Sigmoid colon (tissue), 7 donors: ENCODE results near the gene NFE2L1. TPM values are rescaled to one million over a fixed set of nuclear protein-coding genes. Genes with fewer than 3 reads are reported as not detected.
"Not testable (repeated sequence)": the region's sequence is repeated elsewhere in the genome, so short reads cannot be mapped to it uniquely, and the experiment has no call there.

Experiments
- DNase-seq: peaks from one replicate; pipeline ENCODE4 v3.0.0-alpha.2; 2019
- H3K27ac ChIP-seq, 4 donors: fragments of 200-600 bp; sonication (generic); one replicate each; pipeline ENCODE4 v1.5.1; 2016 to 2019; ENCODE audit warnings: mild to moderate bottlenecking in 1 of 4
- H3K27me3 ChIP-seq, 3 donors: fragments of 200-600 bp; sonication (generic); one replicate each; pipeline ENCODE4 v1.5.1; 2019; ENCODE audit warnings: mild to moderate bottlenecking in 1 of 3
- H3K36me3 ChIP-seq, 4 donors: fragments of 200-600 bp; sonication (generic); one replicate each; pipeline ENCODE4 v1.5.1; 2016 to 2019
- H3K4me1 ChIP-seq, 4 donors: fragments of 200-600 bp; sonication (generic); one replicate each; pipeline ENCODE4 v1.5.1; 2017 to 2019
- H3K4me3 ChIP-seq, 4 donors: fragments of 200-600 bp; sonication (generic); one replicate each; pipeline ENCODE4 v1.5.1; 2017 to 2019; ENCODE audit warnings: mild to moderate bottlenecking in 2 of 4, moderate library complexity in 1 of 4
- H3K9me3 ChIP-seq, 4 donors: fragments of 200-600 bp in 3 of 4; sonication (generic) in 3 of 4; one replicate each; pipeline versions ENCODE4 v1.5.1 to v1.6.1; 2013 to 2019
- EP300 ChIP-seq, 4 donors: sonication (generic); formaldehyde crosslinking; IDR thresholded peaks; one replicate each; pipeline ENCODE4 v1.6.1; 2017; ENCODE audit warnings: antibody characterized with exemption in 4 of 4
- POLR2A ChIP-seq, 2 donors: fragments of 450-650 bp; IDR thresholded peaks; one replicate each; pipeline ENCODE4 v1.6.1; 2016; ENCODE audit warnings: antibody characterized with exemption in 2 of 2, mild to moderate bottlenecking in 2 of 2, moderate library complexity in 2 of 2
- POLR2AphosphoS5 ChIP-seq, 4 donors: sonication (generic); formaldehyde crosslinking; IDR thresholded peaks; one replicate each; pipeline ENCODE4 v1.6.1; 2017; ENCODE audit warnings: antibody characterized with exemption in 4 of 4
- WGBS, 2 donors: extraction: QIAGEN DNeasy Blood & Tissue Kit; methylation state at CpG; one replicate each; pipeline ENCODE4 v1.1.7; 2013; 5-methylcytosine and 5-hydroxymethylcytosine counted together
- intact Hi-C: fragments of 100-400 bp; cut with DNase I; formaldehyde crosslinking; loops from one replicate; pipeline ENCODE4 v1.15.1; 2023
- polyA plus RNA-seq, 3 donors: library from polyadenylated mRNA; stranded (reverse); fragments of 200-250 nt; gene quantifications; one replicate each; pipeline ENCODE4 v1.2.3, GENCODE V29; 2013
- total RNA-seq, 4 donors: library from RNA; depleted of rRNA; stranded (reverse); fragments of >200 nt; gene quantifications; one replicate each; pipeline ENCODE4 v1.1.0, GENCODE V29; 2016
- TF ChIP-seq, protein P1 (sequence below), 4 experiments: fragments of 450-650 bp in 3 of 4; fragments of 200-600 bp in 1 of 4; IDR thresholded peaks; one replicate each; pipeline ENCODE4 v1.5.1; 2016 to 2019; ENCODE audit warnings: antibody characterized with exemption in 4 of 4, mild to moderate bottlenecking in 3 of 4, moderate library complexity in 2 of 4
- donor health status: healthy with polysubstance abuse.
- donor health status: Bipolar disorder and iron deficiency.
- donor health status: healthy.

The NFE2L1 gene
- total and polyA plus RNA-seq, 7 donors, result 44.4 to 174 (median 134) TPM

DNA sequence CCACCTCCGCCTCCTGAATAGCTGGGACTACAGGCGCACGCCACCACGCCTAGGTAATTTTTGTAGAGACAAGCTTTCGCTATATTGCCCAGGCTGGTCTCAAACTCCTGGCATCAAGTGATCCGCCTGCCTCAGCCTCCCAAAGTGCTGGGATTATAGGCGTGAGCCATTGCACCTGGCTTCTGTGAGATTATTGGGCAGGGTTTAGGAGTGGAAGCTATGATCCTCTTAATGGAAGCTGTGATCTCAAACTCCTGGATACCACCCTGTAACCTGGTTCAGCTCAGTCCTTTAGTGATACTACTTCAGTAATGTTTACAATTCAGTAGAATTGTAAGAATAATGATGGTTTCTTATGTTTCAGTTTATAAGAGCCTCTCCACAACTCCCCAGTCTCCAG lies 14.1 kb downstream of the NFE2L1 start:
- intact Hi-C loops, result no loop called here

GRCh38 chr17:48064638-48065037 lies 16.5 kb downstream of the NFE2L1 start:
- intact Hi-C loops, result no loop called here
- Histone ChIP-seq H3K9me3 (no peaks in the 10 kb centered on the region), H3K4me3 (no peak overlapping the region), H3K4me1 (peaks cover 0 to 4% (median 0%) of the 10 kb centered on the region in 4 donors), H3K27ac (peak overlapping the region in 2 of 4 donors; percentile 1 to 14), H3K27me3 (no peaks in the 10 kb centered on the region), H3K36me3 (peaks cover 17 to 76% (median 40%) of the 10 kb centered on the region in 4 donors)
- peak; percentile 11 for DNase-seq
- TF ChIP-seq POLR2A (IDR thresholded peaks at IDR 0.05) (no peak), POLR2AphosphoS5 (IDR thresholded peaks at IDR 0.05) (no peak), EP300 (IDR thresholded peaks at IDR 0.05) (no peak)
- TF ChIP-seq, protein P1, sequence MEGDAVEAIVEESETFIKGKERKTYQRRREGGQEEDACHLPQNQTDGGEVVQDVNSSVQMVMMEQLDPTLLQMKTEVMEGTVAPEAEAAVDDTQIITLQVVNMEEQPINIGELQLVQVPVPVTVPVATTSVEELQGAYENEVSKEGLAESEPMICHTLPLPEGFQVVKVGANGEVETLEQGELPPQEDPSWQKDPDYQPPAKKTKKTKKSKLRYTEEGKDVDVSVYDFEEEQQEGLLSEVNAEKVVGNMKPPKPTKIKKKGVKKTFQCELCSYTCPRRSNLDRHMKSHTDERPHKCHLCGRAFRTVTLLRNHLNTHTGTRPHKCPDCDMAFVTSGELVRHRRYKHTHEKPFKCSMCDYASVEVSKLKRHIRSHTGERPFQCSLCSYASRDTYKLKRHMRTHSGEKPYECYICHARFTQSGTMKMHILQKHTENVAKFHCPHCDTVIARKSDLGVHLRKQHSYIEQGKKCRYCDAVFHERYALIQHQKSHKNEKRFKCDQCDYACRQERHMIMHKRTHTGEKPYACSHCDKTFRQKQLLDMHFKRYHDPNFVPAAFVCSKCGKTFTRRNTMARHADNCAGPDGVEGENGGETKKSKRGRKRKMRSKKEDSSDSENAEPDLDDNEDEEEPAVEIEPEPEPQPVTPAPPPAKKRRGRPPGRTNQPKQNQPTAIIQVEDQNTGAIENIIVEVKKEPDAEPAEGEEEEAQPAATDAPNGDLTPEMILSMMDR (IDR thresholded peaks at IDR 0.05), result no peak
- 71 to 82% methylated on average over 3 of the region's 3 CpGs for WGBS, 2 donors

More for the DNA sequence above, 14.1 kb downstream of the NFE2L1 start:
- TF ChIP-seq POLR2AphosphoS5 (IDR thresholded peaks at IDR 0.05) (no peak), POLR2A (IDR thresholded peaks at IDR 0.05) (no peak), EP300 (IDR thresholded peaks at IDR 0.05) (no peak)
- TF ChIP-seq, protein P1 (IDR thresholded peaks at IDR 0.05), result no peak
- DNase-seq, result no peak
- no peak overlapping the region for H3K4me3 ChIP-seq
- peak overlapping the region in 3 of 4 donors; percentile 8 to 64 (median 33) for H3K27ac ChIP-seq
- no peaks in the 10 kb centered on the region for H3K27me3 ChIP-seq
- peaks cover 0 to 4% (median 0%) of the 10 kb centered on the region in 4 donors for H3K4me1 ChIP-seq
- 94 to 96% methylated on average over 7 of the region's 7 CpGs for WGBS, 2 donors
- peaks cover 27 to 85% (median 57%) of the 10 kb centered on the region in 4 donors for H3K36me3 ChIP-seq
- no peaks in the 10 kb centered on the region for H3K9me3 ChIP-seq

DNA sequence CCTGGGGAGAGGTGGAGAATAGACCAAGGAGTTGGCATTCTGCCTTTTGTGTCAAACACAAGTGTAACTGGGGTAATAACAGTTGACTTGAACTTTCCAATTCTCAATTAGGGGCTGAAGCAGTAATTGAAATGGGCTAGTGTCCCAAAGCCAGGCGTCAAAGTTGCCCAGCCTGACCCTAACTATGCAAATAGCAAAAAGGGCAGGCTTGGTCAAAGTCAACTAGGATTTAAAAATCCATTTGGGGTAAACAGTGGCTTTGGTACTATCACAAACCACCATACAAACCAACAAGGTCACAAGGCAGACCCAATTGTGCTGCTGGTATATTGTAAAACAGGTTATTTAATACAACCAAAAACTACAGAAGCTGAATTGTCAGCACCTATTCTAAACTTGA lies 18.0 kb downstream of the NFE2L1 start:
- intact Hi-C loops, result no loop called here
- Histone ChIP-seq H3K9me3 (no peaks in the 10 kb centered on the region), H3K4me3 (no peak overlapping the region), H3K27ac (no peak overlapping the region), H3K4me1 (no peaks in the 10 kb centered on the region), H3K27me3 (no peaks in the 10 kb centered on the region), H3K36me3 (peaks cover 7 to 74% (median 34%) of the 10 kb centered on the region in 4 donors)
- WGBS, 2 donors, result 53 to 83% methylated on average over 1 of the region's 1 CpG
- TF ChIP-seq, protein P1 (IDR thresholded peaks at IDR 0.05), result no peak
- TF ChIP-seq POLR2AphosphoS5 (IDR thresholded peaks at IDR 0.05) (no peak), EP300 (IDR thresholded peaks at IDR 0.05) (no peak), POLR2A (IDR thresholded peaks at IDR 0.05) (no peak)
- no peak for DNase-seq

DNA sequence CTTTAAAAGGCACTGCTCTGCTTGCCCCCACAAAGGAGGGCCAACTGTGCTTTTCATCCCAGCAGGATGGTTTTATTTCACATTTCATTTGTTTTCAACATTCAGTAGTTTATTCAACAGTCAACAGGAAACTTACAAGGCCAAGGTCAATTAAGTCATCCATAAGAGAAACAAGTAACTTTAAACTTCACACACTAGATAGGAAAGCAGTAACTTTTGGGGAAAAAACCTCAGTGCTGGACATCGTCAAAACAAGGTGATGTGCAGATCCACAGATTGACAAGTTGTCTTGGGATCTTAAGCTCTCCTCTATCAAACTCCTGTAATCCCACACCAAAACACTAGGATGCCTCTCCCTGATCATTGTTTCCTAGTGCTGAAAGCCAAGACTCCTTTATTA lies 18.5 kb downstream of the NFE2L1 start:
- TF ChIP-seq, protein P1 (IDR thresholded peaks at IDR 0.05), result no peak
- Histone ChIP-seq H3K27ac (no peak overlapping the region), H3K9me3 (no peaks in the 10 kb centered on the region), H3K4me1 (no peaks in the 10 kb centered on the region), H3K36me3 (peaks cover 7 to 74% (median 33%) of the 10 kb centered on the region in 4 donors), H3K27me3 (no peaks in the 10 kb centered on the region), H3K4me3 (no peak overlapping the region)
- no peak for DNase-seq
- WGBS, 2 donors, result 81 to 95% methylated on average over 1 of the region's 1 CpG
- intact Hi-C loops, result no loop called here

DNA sequence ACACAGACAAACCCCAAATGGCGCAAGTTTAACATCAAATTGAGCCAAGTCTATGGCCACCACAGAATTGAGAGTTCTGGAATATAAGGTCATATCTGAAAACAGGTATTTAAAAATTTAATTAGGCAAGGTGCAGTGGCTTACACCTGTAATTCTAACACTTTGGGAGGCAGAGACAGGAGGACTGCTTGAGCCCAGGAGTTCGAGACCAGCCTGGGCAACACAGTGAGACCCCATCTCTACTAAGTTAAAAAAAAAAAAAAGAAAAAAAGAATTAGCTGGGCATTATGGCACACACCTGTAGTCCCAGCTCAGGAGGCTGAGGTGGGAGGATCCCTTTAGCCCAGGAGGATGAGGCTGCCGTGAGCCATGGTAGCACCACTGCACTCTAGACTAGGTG lies 19.1 kb downstream of the NFE2L1 start:
- WGBS, 2 donors, result 96 to 99% methylated on average over 3 of the region's 3 CpGs

DNA sequence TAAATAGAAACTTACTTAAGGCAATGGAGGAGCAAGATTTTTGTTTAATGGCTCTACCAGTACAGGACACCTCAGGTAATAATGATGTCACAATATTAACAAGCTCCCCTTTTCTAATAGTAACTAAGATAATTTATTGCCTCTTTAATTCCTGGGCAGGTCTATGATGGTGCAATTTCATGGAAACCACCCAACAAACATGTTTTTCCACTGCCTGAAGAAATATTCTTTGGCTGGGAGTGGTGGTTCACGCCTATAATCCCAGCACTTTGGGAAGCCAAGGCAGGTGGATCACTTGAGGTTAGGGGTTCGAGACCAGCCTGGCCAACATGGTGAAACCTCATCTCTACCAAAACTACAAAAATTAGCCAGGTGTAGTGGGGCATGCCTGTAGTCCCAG lies 19.6 kb downstream of the NFE2L1 start:
- H3K36me3 ChIP-seq, result peaks cover 4 to 74% (median 24%) of the 10 kb centered on the region in 4 donors
- not testable (repeated sequence) for H3K4me1 ChIP-seq, H3K27ac ChIP-seq

More for the DNA sequence above, 19.1 kb downstream of the NFE2L1 start:
- no peaks in the 10 kb centered on the region for H3K27me3 ChIP-seq
- H3K36me3 ChIP-seq, result peaks cover 4 to 74% (median 27%) of the 10 kb centered on the region in 4 donors
- peak; percentile 30 for DNase-seq
- no peak overlapping the region for H3K27ac ChIP-seq
- H3K9me3 ChIP-seq, result no peaks in the 10 kb centered on the region
- H3K4me1 ChIP-seq, result no peaks in the 10 kb centered on the region
- TF ChIP-seq, protein P1 (IDR thresholded peaks at IDR 0.05), result no peak
- TF ChIP-seq EP300 (IDR thresholded peaks at IDR 0.05) (no peak), POLR2AphosphoS5 (IDR thresholded peaks at IDR 0.05) (no peak), POLR2A (IDR thresholded peaks at IDR 0.05) (no peak)
- intact Hi-C loops, result no loop called here
- no peak overlapping the region for H3K4me3 ChIP-seq

More for the DNA sequence above, 19.6 kb downstream of the NFE2L1 start:
- H3K9me3 ChIP-seq, intact Hi-C loops, H3K4me3 ChIP-seq, H3K27me3 ChIP-seq: not testable (repeated sequence)
- DNase-seq, result peak; percentile 46
- WGBS, 2 donors, result 79 to 90% methylated on average over 2 of the region's 2 CpGs
